GM12878 (cell line): ENCODE data around the gene LCN12. TPM values are rescaled to one million over a fixed set of nuclear protein-coding genes. Genes with fewer than 3 reads are reported as not detected.

Source experiments
- ATAC-seq: fragments of 200-7000 bp; cut with Tn5 transposase; 3 replicates; pipeline ENCODE4 v1.9.1; 2020; ENCODE audit warnings: mild to moderate bottlenecking, moderate library complexity
- BruUV-seq: library from RNA; stranded (reverse); fragments of 400-500 nt; replicated peaks from 2 replicates; lab custom pipeline; 2021; lab: Mats Ljungman, UMichigan
- CTCF ChIA-PET: fragments of 300-600 bp; sonication (Branson Sonifier 250); formaldehyde crosslinking; extraction: SDS; loops from one replicate; lab custom pipeline; 2021; ENCODE audit warnings: inconsistent platforms; lab: Yijun Ruan, JAX
- POLR2A ChIA-PET: fragments of 350-600 bp; formaldehyde crosslinking; extraction: SDS; loops from one replicate; lab custom pipeline; 2021; ENCODE audit warnings: inconsistent platforms; lab: Charles Lee
- RAD21 ChIA-PET: fragments of 300-600 bp; sonication (Branson Sonifier 250); formaldehyde crosslinking; loops from one replicate; lab custom pipeline; 2023; ENCODE audit warnings: antibody characterized with exemption; ENCODE audit not compliant: unreplicated experiment; lab: Charles Lee
- SMC1A ChIA-PET: fragments of 300-600 bp; sonication (Branson Sonifier 250); formaldehyde crosslinking; loops from one replicate; lab custom pipeline; 2023; ENCODE audit not compliant: unreplicated experiment, uncharacterized antibody; lab: Charles Lee
- DNase-seq: peaks from one replicate; pipeline ENCODE4 v3.0.0-alpha.2; 2011; ENCODE audit warnings: low read depth, low spot score
- FAIRE-seq: peaks from 3 replicates; lab custom pipeline; 2011; peaks lifted over from hg19 to GRCh38; lab: Jason Lieb, UNC
- H2AFZ ChIP-seq: 2 replicates; pipeline ENCODE4 v1.6.0; 2011; ENCODE audit warnings: low read depth, low read length, control low read depth; ENCODE audit not compliant: control insufficient read depth
- H3K27ac ChIP-seq: 2 replicates; pipeline ENCODE4 v1.5.1; 2011; ENCODE audit warnings: control low read depth; ENCODE audit not compliant: control insufficient read depth, insufficient read depth
- H3K27me3 ChIP-seq, 2 experiments: replicated peaks in 1 of 2; 2 replicates each; pipeline versions ENCODE4 v1.6.0 to v1.6.1; 2011; ENCODE audit warnings: low read length in 1 of 2; ENCODE audit not compliant: control insufficient read depth in 2 of 2, insufficient read depth in 2 of 2
- H3K36me3 ChIP-seq, 2 experiments: 2 replicates each; pipeline ENCODE4 v1.5.1; 2011; ENCODE audit warnings: low read length in 1 of 2; ENCODE audit not compliant: control insufficient read depth in 2 of 2, insufficient read depth in 2 of 2
- H3K4me1 ChIP-seq: 2 replicates; pipeline ENCODE4 v1.6.1; 2011; ENCODE audit warnings: mild to moderate bottlenecking, low read length, moderate library complexity, mixed read lengths; ENCODE audit not compliant: control insufficient read depth, insufficient read depth
- H3K4me2 ChIP-seq: 2 replicates; pipeline ENCODE4 v1.6.0; 2011; ENCODE audit warnings: control low read depth; ENCODE audit not compliant: control insufficient read depth, insufficient read depth
- H3K4me3 ChIP-seq: fragments of 200-600 bp; sonication (generic); 2 replicates; pipeline ENCODE4 v1.5.1; 2016
- H3K79me2 ChIP-seq: 2 replicates; pipeline ENCODE4 v1.6.0; 2011; ENCODE audit warnings: low read length; ENCODE audit not compliant: control insufficient read depth, insufficient read depth
- H3K9ac ChIP-seq: 2 replicates; pipeline ENCODE4 v1.8.0; 2011; ENCODE audit warnings: low read length, control low read depth, mixed read lengths; ENCODE audit not compliant: control insufficient read depth, insufficient read depth
- H3K9me3 ChIP-seq: replicated peaks from 3 replicates; pipeline ENCODE4 v1.5.1; 2011; ENCODE audit warnings: mild to moderate bottlenecking, low read length; ENCODE audit not compliant: control insufficient read depth, insufficient read depth
- H4K20me1 ChIP-seq: 2 replicates; pipeline ENCODE4 v1.6.0; 2011; ENCODE audit not compliant: control insufficient read depth, insufficient read depth
- NBN ChIP-seq: fragments of 450-650 bp; IDR thresholded peaks from 2 replicates; pipeline ENCODE4 v1.6.1; 2016
- NR2F1 ChIP-seq: fragments of 450-650 bp; conservative IDR thresholded peaks from 2 replicates; pipeline ENCODE4 v1.6.1; 2017; ENCODE audit warnings: mild to moderate bottlenecking
- PML ChIP-seq: IDR thresholded peaks from 2 replicates; pipeline ENCODE4 v1.6.1; 2012; ENCODE audit warnings: low read length, inconsistent platforms
- SIN3A ChIP-seq: IDR thresholded peaks from 2 replicates; pipeline ENCODE4 v1.6.1; 2012; ENCODE audit warnings: low read depth, low read length, improper control_type of control experiment
- SPI1 ChIP-seq: IDR thresholded peaks from 2 replicates; pipeline ENCODE4 v1.6.1; 2011; ENCODE audit warnings: low read depth, mild to moderate bottlenecking, low read length, moderate library complexity, borderline replicate concordance; ENCODE audit not compliant: insufficient read depth
- STAT1 ChIP-seq: fragments of 450-650 bp; conservative IDR thresholded peaks from 2 replicates; pipeline ENCODE4 v1.6.1; 2014; ENCODE audit warnings: antibody characterized with exemption, mild to moderate bottlenecking
- STAT3 ChIP-seq: IDR thresholded peaks from 2 replicates; pipeline ENCODE4 v1.6.1; 2011; ENCODE audit warnings: low read depth, low read length, improper control_type of control experiment
- SUPT20H ChIP-seq: IDR thresholded peaks from 2 replicates; pipeline ENCODE4 v1.6.1; 2011; ENCODE audit warnings: low read depth, mild to moderate bottlenecking, low read length, moderate library complexity, borderline replicate concordance; ENCODE audit not compliant: control insufficient read depth
- ZNF622 ChIP-seq: fragments of 450-650 bp; IDR thresholded peaks from 2 replicates; pipeline ENCODE4 v1.6.1; 2017; ENCODE audit warnings: mild to moderate bottlenecking, inconsistent platforms
- WGBS: methylation state at CpG from one replicate; pipeline ENCODE4 v1.1.6; 2016; ENCODE audit warnings: low lambda C conversion rate; ENCODE audit not compliant: insufficient replicate concordance, insufficient coverage; ENCODE audit errors: missing lambda C conversion rate; 5-methylcytosine and 5-hydroxymethylcytosine counted together
- in situ Hi-C: fragments of 300-500 bp; cut with MboI; formaldehyde crosslinking; loops from 9 replicates; pipeline ENCODE4 v1.14.3; 2018; ENCODE audit warnings: mixed read lengths
- intact Hi-C: fragments of 100-400 bp; cut with micrococcal nuclease; formaldehyde crosslinking; loops from one replicate; pipeline ENCODE4 v1.14.2; 2022; ENCODE audit not compliant: unreplicated experiment
- polyA plus RNA-seq, 11 experiments: library from polyadenylated mRNA; depleted of rRNA in 4 of 11; unstranded in 6 of 11; stranded (reverse) in 5 of 11; fragments of >200 nt; fragmentation: Nextera tagmentation in 4 of 11; fragmentation: Illumina TruSeq in 1 of 11; extraction: Ambion mirVana in 4 of 11; extraction: Trizol in 1 of 11; gene quantifications; 1 replicate in 1 of 11; 2 replicates in 10 of 11; pipeline versions ENCODE4 v1.2.1 to v1.2.3, GENCODE V29; 2011 to 2016; ENCODE audit warnings: inconsistent platforms in 2 of 11, missing spikeins in 2 of 11, low read depth in 1 of 11
- total RNA-seq, 4 experiments: library from RNA; depleted of rRNA in 3 of 4; stranded (reverse); fragments of >200 nt in 3 of 4; fragmentation: Illumina TruSeq in 1 of 4; extraction: Trizol in 1 of 4; gene quantifications; 2 replicates each; pipeline versions ENCODE4 v1.2.1 to v1.2.3, GENCODE V29; 2013 to 2021
- TF ChIP-seq, protein P1 (sequence below): fragments of 450-650 bp; IDR thresholded peaks from 2 replicates; pipeline ENCODE4 v1.6.1; 2016; ENCODE audit warnings: mild to moderate bottlenecking, moderate library complexity, borderline replicate concordance
- TF ChIP-seq, protein P2 (sequence below): fragments of 450-650 bp; formaldehyde crosslinking; IDR thresholded peaks from 2 replicates; pipeline ENCODE4 v1.5.0; 2022; ENCODE audit warnings: mild to moderate bottlenecking, missing genetic modification characterization
- TF ChIP-seq, protein P3 (sequence below): IDR thresholded peaks from 2 replicates; pipeline ENCODE4 v1.6.1; 2012; ENCODE audit warnings: mild to moderate bottlenecking, low read depth, low read length

Gene LCN12
- total and polyA plus RNA-seq, 10 of the 15 experiments (the other 5 are each of a cell fraction or from before 2014, with no cell fraction given): 0.06 to 0.64 (median 0.40) TPM; not detected in 3

DNA sequence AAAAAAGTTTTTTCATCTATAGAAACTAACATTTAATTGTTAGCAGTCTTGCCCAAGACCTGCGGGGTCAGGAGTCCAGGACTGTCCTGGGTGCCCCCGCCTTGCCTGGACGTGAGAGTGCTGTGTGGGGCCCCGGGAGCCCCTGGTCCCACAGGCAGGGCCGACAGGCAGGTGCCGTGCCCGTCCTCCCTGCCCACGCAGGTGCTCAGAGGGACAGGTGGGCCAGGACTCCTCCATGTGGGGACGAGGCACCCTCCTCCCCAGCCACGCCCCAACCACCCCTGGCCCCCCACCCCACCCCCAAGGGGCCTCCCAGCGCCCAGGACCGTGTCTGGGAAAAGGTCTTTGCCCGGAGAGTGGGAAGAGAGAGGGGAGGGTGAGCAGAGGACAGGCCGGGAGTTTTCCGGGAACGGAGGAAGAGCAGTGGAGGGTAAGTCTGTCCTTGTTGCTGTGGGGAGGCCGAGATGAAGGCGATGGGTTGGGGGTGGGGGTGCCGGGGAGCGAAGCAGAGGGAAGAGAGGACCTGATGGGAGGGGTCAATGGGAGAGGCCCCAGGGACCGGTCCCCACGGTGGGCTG, 2.7 kb upstream of the LCN12 start:
- Histone ChIP-seq H3K79me2 (peaks cover under 1% of the 10 kb centered on the region; the same call in 1 of the 2 replicates), H3K36me3 (no peaks in the 10 kb centered on the region), H3K4me2 (peak overlapping the region; percentile 98), H3K27me3 (no peaks in the 10 kb centered on the region), H3K4me3 (peak overlapping the region; percentile 77; the same call in 1 of the 2 replicates), H3K4me1 (peaks cover 10% of the 10 kb centered on the region), H4K20me1 (no peaks in the 10 kb centered on the region), H3K9ac (peak overlapping the region; percentile 62), H2AFZ (peak overlapping the region; percentile 97), H3K27ac (peak overlapping the region; percentile 53), H3K9me3 (no peaks in the 10 kb centered on the region)
- DNase-seq: no peak
- ChIA-PET CTCF (interaction anchor here (1.0 to 3.5 kb wide), 4 partner anchors 81 to 114 kb away, joined by 3 to 163 read pairs (median 39); partner anchors contain the start of genes ABCA2 and FUT7), POLR2A (interaction anchor here (0.7 to 3.0 kb wide), 4 partner anchors 43 to 274 kb away, joined by 3 to 19 read pairs (median 4); partner anchors contain the start of gene PAXX), SMC1A (interaction anchor here (1.0 kb wide), 1 partner anchor 85 kb away, joined by 7 read pairs; no protein-coding TSS in a partner anchor), RAD21 (interaction anchor here (1.0 kb wide), 1 partner anchor 86 kb away, joined by 9 read pairs; no protein-coding TSS in a partner anchor)
- peak; percentile 12; the same call in 2 of the 3 replicates for ATAC-seq
- BruUV-seq: no TSS peak
- FAIRE-seq: no peak
- WGBS: 18% methylated on average over 18 of the region's 22 CpGs
- intact Hi-C loops: loop anchor here (10.0 kb wide), 1 partner anchor 155 kb away; the partner anchor contains the start of genes CCDC183 and TMEM141
- in situ Hi-C loops: loop anchor here (5.0 kb wide), 1 partner anchor 88 kb away; no protein-coding TSS in a partner anchor
- TF ChIP-seq STAT3: no peak
- TF ChIP-seq SIN3A: no peak
- TF ChIP-seq, protein P1, sequence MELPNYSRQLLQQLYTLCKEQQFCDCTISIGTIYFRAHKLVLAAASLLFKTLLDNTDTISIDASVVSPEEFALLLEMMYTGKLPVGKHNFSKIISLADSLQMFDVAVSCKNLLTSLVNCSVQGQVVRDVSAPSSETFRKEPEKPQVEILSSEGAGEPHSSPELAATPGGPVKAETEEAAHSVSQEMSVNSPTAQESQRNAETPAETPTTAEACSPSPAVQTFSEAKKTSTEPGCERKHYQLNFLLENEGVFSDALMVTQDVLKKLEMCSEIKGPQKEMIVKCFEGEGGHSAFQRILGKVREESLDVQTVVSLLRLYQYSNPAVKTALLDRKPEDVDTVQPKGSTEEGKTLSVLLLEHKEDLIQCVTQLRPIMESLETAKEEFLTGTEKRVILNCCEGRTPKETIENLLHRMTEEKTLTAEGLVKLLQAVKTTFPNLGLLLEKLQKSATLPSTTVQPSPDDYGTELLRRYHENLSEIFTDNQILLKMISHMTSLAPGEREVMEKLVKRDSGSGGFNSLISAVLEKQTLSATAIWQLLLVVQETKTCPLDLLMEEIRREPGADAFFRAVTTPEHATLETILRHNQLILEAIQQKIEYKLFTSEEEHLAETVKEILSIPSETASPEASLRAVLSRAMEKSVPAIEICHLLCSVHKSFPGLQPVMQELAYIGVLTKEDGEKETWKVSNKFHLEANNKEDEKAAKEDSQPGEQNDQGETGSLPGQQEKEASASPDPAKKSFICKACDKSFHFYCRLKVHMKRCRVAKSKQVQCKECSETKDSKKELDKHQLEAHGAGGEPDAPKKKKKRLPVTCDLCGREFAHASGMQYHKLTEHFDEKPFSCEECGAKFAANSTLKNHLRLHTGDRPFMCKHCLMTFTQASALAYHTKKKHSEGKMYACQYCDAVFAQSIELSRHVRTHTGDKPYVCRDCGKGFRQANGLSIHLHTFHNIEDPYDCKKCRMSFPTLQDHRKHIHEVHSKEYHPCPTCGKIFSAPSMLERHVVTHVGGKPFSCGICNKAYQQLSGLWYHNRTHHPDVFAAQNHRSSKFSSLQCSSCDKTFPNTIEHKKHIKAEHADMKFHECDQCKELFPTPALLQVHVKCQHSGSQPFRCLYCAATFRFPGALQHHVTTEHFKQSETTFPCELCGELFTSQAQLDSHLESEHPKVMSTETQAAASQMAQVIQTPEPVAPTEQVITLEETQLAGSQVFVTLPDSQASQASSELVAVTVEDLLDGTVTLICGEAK: no peak
- TF ChIP-seq STAT1: no peak
- no peak for TF ChIP-seq PML
- no peak for TF ChIP-seq SUPT20H
- TF ChIP-seq, protein P2, sequence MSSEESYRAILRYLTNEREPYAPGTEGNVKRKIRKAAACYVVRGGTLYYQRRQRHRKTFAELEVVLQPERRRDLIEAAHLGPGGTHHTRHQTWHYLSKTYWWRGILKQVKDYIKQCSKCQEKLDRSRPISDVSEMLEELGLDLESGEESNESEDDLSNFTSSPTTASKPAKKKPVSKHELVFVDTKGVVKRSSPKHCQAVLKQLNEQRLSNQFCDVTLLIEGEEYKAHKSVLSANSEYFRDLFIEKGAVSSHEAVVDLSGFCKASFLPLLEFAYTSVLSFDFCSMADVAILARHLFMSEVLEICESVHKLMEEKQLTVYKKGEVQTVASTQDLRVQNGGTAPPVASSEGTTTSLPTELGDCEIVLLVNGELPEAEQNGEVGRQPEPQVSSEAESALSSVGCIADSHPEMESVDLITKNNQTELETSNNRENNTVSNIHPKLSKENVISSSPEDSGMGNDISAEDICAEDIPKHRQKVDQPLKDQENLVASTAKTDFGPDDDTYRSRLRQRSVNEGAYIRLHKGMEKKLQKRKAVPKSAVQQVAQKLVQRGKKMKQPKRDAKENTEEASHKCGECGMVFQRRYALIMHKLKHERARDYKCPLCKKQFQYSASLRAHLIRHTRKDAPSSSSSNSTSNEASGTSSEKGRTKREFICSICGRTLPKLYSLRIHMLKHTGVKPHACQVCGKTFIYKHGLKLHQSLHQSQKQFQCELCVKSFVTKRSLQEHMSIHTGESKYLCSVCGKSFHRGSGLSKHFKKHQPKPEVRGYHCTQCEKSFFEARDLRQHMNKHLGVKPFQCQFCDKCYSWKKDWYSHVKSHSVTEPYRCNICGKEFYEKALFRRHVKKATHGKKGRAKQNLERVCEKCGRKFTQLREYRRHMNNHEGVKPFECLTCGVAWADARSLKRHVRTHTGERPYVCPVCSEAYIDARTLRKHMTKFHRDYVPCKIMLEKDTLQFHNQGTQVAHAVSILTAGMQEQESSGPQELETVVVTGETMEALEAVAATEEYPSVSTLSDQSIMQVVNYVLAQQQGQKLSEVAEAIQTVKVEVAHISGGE (CRISPR knock-in tag): no peak
- TF ChIP-seq, protein P3, sequence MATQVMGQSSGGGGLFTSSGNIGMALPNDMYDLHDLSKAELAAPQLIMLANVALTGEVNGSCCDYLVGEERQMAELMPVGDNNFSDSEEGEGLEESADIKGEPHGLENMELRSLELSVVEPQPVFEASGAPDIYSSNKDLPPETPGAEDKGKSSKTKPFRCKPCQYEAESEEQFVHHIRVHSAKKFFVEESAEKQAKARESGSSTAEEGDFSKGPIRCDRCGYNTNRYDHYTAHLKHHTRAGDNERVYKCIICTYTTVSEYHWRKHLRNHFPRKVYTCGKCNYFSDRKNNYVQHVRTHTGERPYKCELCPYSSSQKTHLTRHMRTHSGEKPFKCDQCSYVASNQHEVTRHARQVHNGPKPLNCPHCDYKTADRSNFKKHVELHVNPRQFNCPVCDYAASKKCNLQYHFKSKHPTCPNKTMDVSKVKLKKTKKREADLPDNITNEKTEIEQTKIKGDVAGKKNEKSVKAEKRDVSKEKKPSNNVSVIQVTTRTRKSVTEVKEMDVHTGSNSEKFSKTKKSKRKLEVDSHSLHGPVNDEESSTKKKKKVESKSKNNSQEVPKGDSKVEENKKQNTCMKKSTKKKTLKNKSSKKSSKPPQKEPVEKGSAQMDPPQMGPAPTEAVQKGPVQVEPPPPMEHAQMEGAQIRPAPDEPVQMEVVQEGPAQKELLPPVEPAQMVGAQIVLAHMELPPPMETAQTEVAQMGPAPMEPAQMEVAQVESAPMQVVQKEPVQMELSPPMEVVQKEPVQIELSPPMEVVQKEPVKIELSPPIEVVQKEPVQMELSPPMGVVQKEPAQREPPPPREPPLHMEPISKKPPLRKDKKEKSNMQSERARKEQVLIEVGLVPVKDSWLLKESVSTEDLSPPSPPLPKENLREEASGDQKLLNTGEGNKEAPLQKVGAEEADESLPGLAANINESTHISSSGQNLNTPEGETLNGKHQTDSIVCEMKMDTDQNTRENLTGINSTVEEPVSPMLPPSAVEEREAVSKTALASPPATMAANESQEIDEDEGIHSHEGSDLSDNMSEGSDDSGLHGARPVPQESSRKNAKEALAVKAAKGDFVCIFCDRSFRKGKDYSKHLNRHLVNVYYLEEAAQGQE: no peak
- no peak for TF ChIP-seq SPI1
- no peak for TF ChIP-seq NBN
- no peak for TF ChIP-seq NR2F1
- no peak for TF ChIP-seq ZNF622
